HepG2 (cell line): ENCODE results near the gene MAP7D3. TPM values are rescaled to one million over a fixed set of nuclear protein-coding genes. Genes with fewer than 3 reads are reported as not detected.

Experiments used
- ATAC-seq: fragments of 200-7000 bp; cut with Tn5 transposase; 3 replicates; pipeline ENCODE4 v1.9.1; 2020; ENCODE audit warnings: mild to moderate bottlenecking, moderate library complexity
- BruUV-seq: library from RNA; stranded (reverse); fragments of 400-500 nt; replicated peaks from 2 replicates; lab custom pipeline; 2021; lab: Mats Ljungman, UMichigan
- CTCF ChIA-PET: fragments of 300-600 bp; formaldehyde crosslinking; extraction: SDS; loops from one replicate; lab custom pipeline; 2021; ENCODE audit warnings: low total read pairs, inconsistent platforms, low intra/inter-chr PET ratio; lab: Yijun Ruan, JAX
- POLR2A ChIA-PET: fragments of 350-600 bp; sonication (Branson Sonifier 250); formaldehyde crosslinking; loops from one replicate; lab custom pipeline; 2020; ENCODE audit warnings: antibody characterized with exemption, inconsistent platforms; lab: Yijun Ruan, JAX
- DNase-seq: peaks from one replicate; pipeline ENCODE4 v3.0.0-alpha.2; 2015; ENCODE audit warnings: low spot score
- FAIRE-seq: peaks from 3 replicates; lab custom pipeline; 2011; peaks lifted over from hg19 to GRCh38; lab: Jason Lieb, UNC
- H2AFZ ChIP-seq: one replicate; pipeline ENCODE4 v1.6.1; 2011; ENCODE audit warnings: low read length, inconsistent platforms
- H3K27ac ChIP-seq: fragments of 300-600 bp; 3 replicates; pipeline ENCODE4 v1.8.0; 2011; ENCODE audit warnings: mixed run types, mild to moderate bottlenecking, mixed read lengths, low read length, inconsistent platforms; ENCODE audit not compliant: insufficient read depth; ENCODE audit errors: extremely low read length
- H3K27me3 ChIP-seq, 2 experiments: fragments of 200-600 bp in 1 of 2; 2 replicates in 1 of 2; 3 replicates in 1 of 2; pipeline versions ENCODE4 v1.6.0 to v1.8.0; 2011; ENCODE audit warnings: low read length in 2 of 2, mild to moderate bottlenecking in 2 of 2, moderate library complexity in 2 of 2, inconsistent platforms in 1 of 2; ENCODE audit not compliant: insufficient read depth in 2 of 2, control insufficient read depth in 1 of 2
- H3K36me3 ChIP-seq, 2 experiments: fragments of 200-600 bp in 1 of 2; replicated peaks in 1 of 2; 2 replicates in 1 of 2; 3 replicates in 1 of 2; pipeline versions ENCODE4 v1.5.1 to v1.8.0; 2011; ENCODE audit warnings: low read length in 2 of 2, inconsistent platforms in 1 of 2; ENCODE audit not compliant: insufficient read depth in 2 of 2, control insufficient read depth in 1 of 2
- H3K4me1 ChIP-seq: 2 replicates; pipeline ENCODE4 v1.5.1; 2012; ENCODE audit warnings: low read length, inconsistent platforms; ENCODE audit not compliant: insufficient read depth
- H3K4me2 ChIP-seq: 2 replicates; pipeline ENCODE4 v1.6.0; 2011; ENCODE audit warnings: low read depth, low read length, inconsistent platforms
- H3K4me3 ChIP-seq, 3 experiments: fragments of 200-600 bp in 1 of 3; sonication (generic), shearing (Covaris generic) in 1 of 3; replicated peaks in 1 of 3; 2 replicates each; pipeline ENCODE4 v1.5.1; 2011 to 2016; ENCODE audit warnings: low read length in 3 of 3, inconsistent platforms in 2 of 3, low read depth in 2 of 3, mild to moderate bottlenecking in 2 of 3, control low read depth in 1 of 3, mixed read lengths in 1 of 3; ENCODE audit not compliant: insufficient read depth in 1 of 3
- H3K79me2 ChIP-seq: one replicate; pipeline ENCODE4 v1.6.1; 2011; ENCODE audit warnings: low read length, inconsistent platforms; ENCODE audit not compliant: insufficient read depth
- H3K9ac ChIP-seq: 2 replicates; pipeline ENCODE4 v1.6.0; 2011; ENCODE audit warnings: mild to moderate bottlenecking, low read depth, low read length, inconsistent platforms; ENCODE audit not compliant: insufficient read depth
- H3K9me3 ChIP-seq: 2 replicates; pipeline ENCODE4 v1.5.1; 2012; ENCODE audit warnings: mild to moderate bottlenecking, low read length
- H4K20me1 ChIP-seq: 2 replicates; pipeline ENCODE4 v1.6.0; 2011; ENCODE audit warnings: inconsistent platforms, mild to moderate bottlenecking, low read length, moderate library complexity; ENCODE audit not compliant: insufficient read depth
- CEBPG ChIP-seq: IDR thresholded peaks from 2 replicates; pipeline ENCODE4 v1.6.1; 2016
- CHD4 ChIP-seq: fragments of 200-600 bp; sonication (generic); IDR thresholded peaks from 2 replicates; pipeline ENCODE4 v1.7.0; 2017; ENCODE audit warnings: mild to moderate bottlenecking, low read length, borderline replicate concordance
- CREB1 ChIP-seq, 2 experiments: fragments of 450-650 bp in 1 of 2; IDR thresholded peaks; 2 replicates each; pipeline ENCODE4 v1.6.1; 2016 to 2017; ENCODE audit warnings: control low read depth in 1 of 2, mild to moderate bottlenecking in 1 of 2, missing compliant biosample characterization in 1 of 2, missing genetic modification characterization in 1 of 2
- DR1 ChIP-seq: sonication (generic); formaldehyde crosslinking; IDR thresholded peaks from 2 replicates; pipeline ENCODE4 v1.8.0; 2021; ENCODE audit warnings: mild to moderate bottlenecking, missing genetic modification reagents, inconsistent platforms
- NCOR1 ChIP-seq: fragments of 200-600 bp; sonication (generic); IDR thresholded peaks from 2 replicates; pipeline ENCODE4 v1.7.0; 2017; ENCODE audit warnings: antibody characterized with exemption, low read length, borderline replicate concordance
- NKX3-1 ChIP-seq: sonication (generic); formaldehyde crosslinking; IDR thresholded peaks from 2 replicates; pipeline ENCODE4 v1.5.0; 2020; ENCODE audit warnings: missing genetic modification reagents
- RNF2 ChIP-seq: fragments of 450-650 bp; conservative IDR thresholded peaks from 2 replicates; pipeline ENCODE4 v1.6.1; 2016; ENCODE audit warnings: low read depth
- U2AF2 ChIP-seq: fragments of 200-400 bp; formaldehyde crosslinking; IDR thresholded peaks from 2 replicates; pipeline ENCODE4 v1.6.1; 2017; ENCODE audit warnings: low read depth, mild to moderate bottlenecking, low read length
- ZNF607 ChIP-seq: sonication (generic); formaldehyde crosslinking; IDR thresholded peaks from 2 replicates; pipeline ENCODE4 v1.5.1; 2020; ENCODE audit warnings: missing genetic modification reagents, mild to moderate bottlenecking, borderline replicate concordance
- ZZZ3 ChIP-seq: sonication (generic); formaldehyde crosslinking; IDR thresholded peaks from 2 replicates; pipeline ENCODE4 v1.4.0; 2020; ENCODE audit warnings: missing genetic modification reagents, mild to moderate bottlenecking, borderline replicate concordance
- WGBS: methylation state at CpG from one replicate; pipeline ENCODE4 v1.1.6; 2017; ENCODE audit warnings: low lambda C conversion rate; 5-methylcytosine and 5-hydroxymethylcytosine counted together
- in situ Hi-C: cut with HindIII; loops from 2 replicates; pipeline ENCODE4 v1.10.0; 2017; ENCODE audit warnings: low pct_unique_long_range_greater_than_20kb; ENCODE audit not compliant: extremely low pct_ligation_motif_present
- intact Hi-C: fragments of 100-400 bp; cut with micrococcal nuclease; formaldehyde crosslinking; loops from one replicate; pipeline ENCODE4 v1.10.0; 2022; ENCODE audit not compliant: unreplicated experiment
- polyA plus RNA-seq, 8 experiments: library from polyadenylated mRNA; depleted of rRNA in 3 of 8; stranded (reverse) in 7 of 8; unstranded in 1 of 8; fragments of >200 nt; fragmentation: Illumina TruSeq in 4 of 8; extraction: Trizol in 4 of 8; gene quantifications; 2 replicates each; pipeline versions ENCODE4 v1.2.1 to v1.2.3, GENCODE V29; 2011 to 2016; ENCODE audit warnings: low read depth in 4 of 8, missing spikeins in 1 of 8, mixed read lengths in 1 of 8; ENCODE audit not compliant: insufficient read depth in 1 of 8
- total RNA-seq, 5 experiments: library from RNA; depleted of rRNA; stranded (reverse); fragments of >200 nt; fragmentation: Illumina TruSeq; extraction: Trizol; gene quantifications; 2 replicates each; pipeline ENCODE4 v1.2.3, GENCODE V29; 2016; ENCODE audit warnings: low read depth in 1 of 5

MAP7D3 gene
- total and polyA plus RNA-seq, 2 of the 13 experiments (the other 11 are each of a cell fraction or from before 2014, with no cell fraction given) = not detected

DNA sequence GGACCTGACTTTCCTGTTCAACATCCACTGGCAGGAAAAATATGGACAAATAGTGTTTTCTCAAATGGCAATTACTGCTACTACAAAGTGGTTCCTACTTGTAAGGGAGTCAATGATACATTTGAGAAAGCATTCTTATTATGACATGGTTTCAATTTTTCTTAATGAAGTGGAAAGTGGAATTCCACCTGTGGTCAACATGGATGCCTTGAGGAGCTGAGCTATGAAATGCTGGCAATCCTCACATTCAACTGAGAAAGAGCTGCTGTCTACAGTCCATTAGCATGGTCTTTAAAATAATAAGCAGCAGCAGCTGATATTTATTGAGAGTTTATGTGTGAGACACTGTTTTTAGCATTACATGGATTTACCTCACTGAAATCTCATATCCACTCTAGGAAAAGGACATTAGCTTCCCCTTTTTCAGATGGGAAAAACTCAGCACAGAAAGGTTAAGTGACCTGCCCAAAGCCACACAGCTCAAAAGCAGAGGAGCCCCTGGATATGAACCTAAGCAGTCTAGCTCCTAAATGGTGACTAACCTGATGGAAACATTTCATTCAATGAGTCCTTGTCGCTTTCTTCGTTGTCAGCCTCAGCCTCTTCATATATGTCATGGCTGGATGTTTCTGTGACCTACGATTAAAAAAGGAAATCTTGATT lies 29.2 kb downstream of the MAP7D3 start:
- no peak for DNase-seq
- H3K27me3 ChIP-seq = no peaks in the 10 kb centered on the region
- H3K4me1 ChIP-seq = no peaks in the 10 kb centered on the region
- H2AFZ ChIP-seq = no peak overlapping the region
- ATAC-seq = no peak
- H3K4me2 ChIP-seq = no peak overlapping the region
- ChIA-PET CTCF (no interaction called here), POLR2A (no interaction called here)
- no TSS peak for BruUV-seq
- no peaks in the 10 kb centered on the region for H3K9me3 ChIP-seq
- H3K36me3 ChIP-seq = no peaks in the 10 kb centered on the region
- no peak overlapping the region for H3K4me3 ChIP-seq
- no peak for FAIRE-seq
- H3K9ac ChIP-seq = no peak overlapping the region
- WGBS = 9% methylated on average over 3 of the region's 3 CpGs
- in situ Hi-C loops = no loop called here
- intact Hi-C loops = no loop called here
- H3K27ac ChIP-seq = no peak overlapping the region
- H4K20me1 ChIP-seq = no peaks in the 10 kb centered on the region
- TF ChIP-seq U2AF2 (no peak), CEBPG (CRISPR knock-in tag) (no peak), NCOR1 (no peak), NKX3-1 (CRISPR knock-in tag) (no peak), ZNF607 (CRISPR knock-in tag) (no peak), DR1 (CRISPR knock-in tag) (no peak)
- TF ChIP-seq, all 625 proteins: peak for 0
- H3K79me2 ChIP-seq = no peaks in the 10 kb centered on the region

DNA sequence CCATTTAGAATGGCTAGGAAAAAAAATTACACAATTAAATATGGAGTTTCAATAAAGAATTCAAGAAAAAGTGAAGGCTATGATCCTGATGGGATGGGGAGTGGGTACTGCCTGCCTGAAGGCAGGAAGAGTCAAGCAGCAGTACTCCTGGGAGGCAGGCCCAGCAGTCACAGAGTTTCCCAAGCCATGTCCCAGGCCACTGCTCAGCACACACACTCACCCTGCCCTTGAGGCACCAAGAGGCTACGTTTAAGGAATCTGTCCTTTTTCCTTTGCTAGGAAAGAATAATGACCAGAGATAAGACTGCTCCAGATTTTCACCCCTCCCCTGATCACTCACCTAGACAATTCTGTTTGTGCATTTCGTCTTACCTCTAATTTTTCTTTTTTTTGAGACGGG lies 30.2 kb downstream of the MAP7D3 start:
- CTCF ChIA-PET = no interaction called here
- no peak for ATAC-seq
- BruUV-seq = no TSS peak
- Histone ChIP-seq H3K9ac (no peak overlapping the region), H3K9me3 (no peaks in the 10 kb centered on the region), H3K4me3 (no peak overlapping the region), H3K4me1 (no peaks in the 10 kb centered on the region), H3K27me3 (no peaks in the 10 kb centered on the region), H4K20me1 (no peaks in the 10 kb centered on the region), H3K36me3 (no peaks in the 10 kb centered on the region), H3K79me2 (no peaks in the 10 kb centered on the region), H3K27ac (no peak overlapping the region), H3K4me2 (no peak overlapping the region), H2AFZ (no peak overlapping the region)
- DNase-seq = no peak
- in situ Hi-C loops (no loop called here), intact Hi-C loops (no loop called here)
- TF ChIP-seq CHD4 = no peak
- TF ChIP-seq RNF2 = no peak
- no peak for TF ChIP-seq ZZZ3 (CRISPR knock-in tag)
- TF ChIP-seq CREB1 (IDR thresholded peaks at IDR 0.05) = no peak
- no peak for TF ChIP-seq CREB1 (CRISPR knock-in tag; IDR thresholded peaks at IDR 0.05)
- 5% methylated on average over 2 of the region's 3 CpGs for WGBS
- no peak for FAIRE-seq
- POLR2A ChIA-PET = no interaction called here
